ENCODE data around the gene LZTR1.
A peak's percentile ranks its signal among the peaks of the same experiment; 100 is the strongest.

Gene LZTR1

DNA sequence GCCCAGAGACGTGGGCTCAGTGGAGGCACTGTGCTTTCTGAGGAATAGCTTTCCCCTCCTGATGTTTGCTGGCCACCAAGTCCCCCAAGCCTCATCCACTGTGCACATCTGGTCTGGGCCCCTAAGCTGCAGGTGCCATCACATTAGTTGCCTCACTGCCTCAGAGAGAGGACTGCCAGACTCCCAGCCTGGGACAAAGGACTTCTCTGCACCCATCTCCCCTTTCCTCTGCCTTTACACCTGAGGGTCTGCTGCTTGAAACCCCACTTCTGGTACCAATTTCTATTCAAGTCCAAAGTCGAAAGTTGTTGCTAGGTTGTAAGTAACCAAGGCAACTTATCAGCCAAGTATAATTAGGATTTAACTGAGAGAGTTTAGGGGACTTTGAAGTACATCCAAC lies 3.7 kb upstream of the LZTR1 start:
- no peak for DNase-seq (ENCODE audit: low read depth, low spot score)
- H3K27ac ChIP-seq, result no peak overlapping the region

DNA sequence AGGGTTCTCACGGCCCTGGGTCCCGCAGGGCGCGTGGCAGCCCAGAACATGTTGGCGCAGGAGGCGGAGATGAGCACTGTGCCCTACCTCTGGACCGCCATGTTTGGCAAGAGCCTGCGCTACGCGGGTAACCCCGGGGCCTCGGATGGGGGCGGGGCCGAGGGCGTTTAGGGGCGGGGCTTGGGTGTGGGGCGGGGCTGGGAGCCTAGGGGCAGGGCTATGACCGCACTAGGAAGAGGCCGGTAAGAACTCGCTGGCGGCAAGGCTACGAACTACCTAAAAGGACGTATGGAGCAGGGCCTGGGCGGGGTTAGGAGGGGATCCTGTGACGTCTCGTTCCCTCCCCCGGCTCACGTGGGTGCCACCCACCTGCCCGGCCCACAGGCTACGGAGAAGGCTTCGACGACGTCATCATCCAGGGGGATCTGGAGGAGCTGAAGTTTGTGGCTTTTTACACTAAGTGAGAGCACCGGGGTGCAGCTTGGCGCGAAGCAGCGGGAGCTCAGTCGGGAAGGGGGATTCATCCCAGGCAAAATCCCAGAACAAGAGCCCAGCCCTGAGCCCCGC lies 2.8 kb upstream of the LZTR1 start:
- DNase-seq (ENCODE audit: low read depth, low spot score), result peak; percentile 49

GRCh38 chr22:20979940-20980453 lies 2.1 kb upstream of the LZTR1 start:
- DNase-seq (ENCODE audit: low read depth, low spot score), result no peak
- H3K27ac ChIP-seq, result no peak overlapping the region

More for the DNA sequence above, 2.8 kb upstream of the LZTR1 start:
- no peak overlapping the region for H3K27ac ChIP-seq

DNA sequence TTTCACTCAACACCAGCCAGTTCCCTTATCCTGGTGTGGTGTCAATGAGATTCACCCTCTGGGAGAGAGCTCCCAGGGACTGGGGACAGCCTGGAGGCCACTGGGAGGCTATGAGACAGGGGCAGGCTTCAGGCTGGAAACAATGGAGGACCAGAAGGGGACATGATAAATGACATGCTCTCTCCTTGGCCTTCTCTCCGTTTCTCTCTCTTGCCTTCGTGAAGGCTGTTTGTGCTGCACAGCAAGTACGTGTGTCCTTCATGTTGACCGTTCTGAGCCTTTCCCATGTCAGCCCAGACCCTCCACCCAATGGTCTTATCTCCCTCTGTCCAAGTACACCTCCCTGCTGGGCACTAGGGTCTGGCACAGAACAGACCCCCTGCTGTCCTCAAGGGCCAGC lies 1.6 kb upstream of the LZTR1 start:
- no peak for DNase-seq (ENCODE audit: low read depth, low spot score)
- no peak overlapping the region for H3K27ac ChIP-seq

- DNase-seq (ENCODE audit: low read depth, low spot score), result no peak
- peak overlapping the region; percentile 57 for H3K27ac ChIP-seq
Observed at GRCh38 chr22:20980938-20981722, 967 bp upstream of the LZTR1 start.

DNA sequence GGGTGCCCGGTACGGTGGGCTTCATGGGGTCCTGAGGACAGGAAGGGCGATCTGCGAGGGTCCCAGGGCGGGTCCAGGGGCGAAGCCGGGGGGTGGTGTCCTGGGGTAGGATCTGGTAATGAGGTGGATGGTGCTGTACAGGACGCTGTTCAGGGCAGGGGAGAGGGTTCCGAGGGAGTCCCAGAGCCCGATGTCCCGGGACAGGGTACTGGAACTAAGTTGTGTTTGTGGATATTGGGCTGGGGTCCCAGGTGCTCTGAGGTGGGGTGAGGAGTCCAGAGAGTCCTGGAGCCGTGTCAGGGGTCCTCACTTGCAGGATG lies 426 bp downstream of the LZTR1 start:
- DNase-seq (ENCODE audit: low read depth, low spot score), result no peak

DNA sequence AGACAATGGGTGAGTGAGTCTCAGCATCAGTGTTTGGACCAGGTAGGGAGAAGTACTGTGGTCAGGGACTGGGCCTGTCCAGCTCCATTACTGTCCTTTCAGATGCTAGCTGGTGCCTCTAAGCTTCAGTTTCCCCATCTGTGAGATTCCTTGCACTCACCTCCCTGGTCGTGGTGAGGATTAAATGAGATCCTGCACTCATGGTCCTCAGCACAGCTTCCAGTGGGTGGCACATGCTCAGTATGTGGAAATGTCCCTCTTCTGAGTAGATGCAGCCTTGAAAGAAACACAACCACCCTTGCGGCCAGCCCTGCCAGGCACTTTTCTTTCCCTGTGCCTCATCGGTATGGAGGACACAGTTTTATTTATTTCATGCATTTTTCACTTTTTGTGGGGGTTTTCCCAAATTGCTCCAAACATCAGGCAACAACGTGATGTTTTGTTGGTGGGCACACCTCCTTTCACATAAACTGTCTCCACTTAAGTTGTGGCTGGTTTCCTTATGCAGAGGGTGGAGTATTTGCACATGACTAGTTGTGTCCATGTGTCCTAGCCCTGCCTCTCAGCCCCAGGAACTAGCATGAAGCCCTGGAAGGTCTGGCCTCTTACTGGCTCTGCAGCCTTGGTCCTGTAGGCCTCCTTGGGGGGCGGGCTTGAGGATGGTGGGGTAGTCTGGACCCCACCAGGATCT lies 1.1 kb downstream of the LZTR1 start:
- DNase-seq (ENCODE audit: low read depth, low spot score), result no peak
- no peak overlapping the region for H3K27ac ChIP-seq

More for the DNA sequence above, 426 bp downstream of the LZTR1 start:
- peak overlapping the region; percentile 57 for H3K27ac ChIP-seq

DNA sequence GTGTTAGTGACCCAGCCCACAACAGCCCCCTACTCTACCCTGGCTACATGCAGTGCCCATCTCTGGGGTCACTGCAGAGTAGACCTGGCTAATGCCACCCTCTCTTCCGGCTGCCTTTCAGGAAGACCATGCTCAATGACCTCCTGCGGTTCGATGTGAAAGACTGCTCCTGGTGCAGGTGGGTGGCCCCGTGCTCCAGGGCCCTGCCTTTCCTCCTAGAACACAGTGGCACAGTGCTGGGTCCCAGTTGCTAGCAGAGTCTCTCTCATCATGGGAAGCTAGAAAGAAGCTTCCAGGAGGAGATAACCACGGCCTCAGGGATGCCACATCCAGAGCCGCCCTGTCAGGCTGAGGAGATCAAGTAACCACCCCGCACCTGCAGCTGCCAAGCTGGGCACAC lies 3.6 kb downstream of the LZTR1 start:
- no peak for DNase-seq (ENCODE audit: low read depth, low spot score)
- no peak overlapping the region for H3K27ac ChIP-seq

DNA sequence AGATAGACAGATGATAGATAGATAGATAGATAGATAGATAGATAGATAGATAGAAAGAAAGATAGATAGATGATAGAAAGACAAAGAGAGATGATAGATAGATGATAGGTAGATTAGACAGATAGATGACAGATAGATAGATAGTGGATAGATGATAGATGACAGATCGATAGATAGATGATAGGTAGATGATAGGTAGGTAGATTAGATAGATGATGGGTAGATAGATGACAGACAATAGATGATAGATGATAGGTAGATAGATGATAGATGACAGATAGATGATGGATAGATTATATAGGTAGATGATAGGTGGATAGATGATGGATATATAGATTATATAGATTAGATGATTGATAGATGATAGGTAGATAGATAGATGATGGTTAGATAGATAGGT lies 4.3 kb downstream of the LZTR1 start:
- no peak for DNase-seq (ENCODE audit: low read depth, low spot score)
- H3K27ac ChIP-seq, result no peak overlapping the region

GRCh38 chr22:20987375-20987774 lies 5.3 kb downstream of the LZTR1 start:
- H3K27ac ChIP-seq, result no peak overlapping the region
- no peak for DNase-seq (ENCODE audit: low read depth, low spot score)

DNA sequence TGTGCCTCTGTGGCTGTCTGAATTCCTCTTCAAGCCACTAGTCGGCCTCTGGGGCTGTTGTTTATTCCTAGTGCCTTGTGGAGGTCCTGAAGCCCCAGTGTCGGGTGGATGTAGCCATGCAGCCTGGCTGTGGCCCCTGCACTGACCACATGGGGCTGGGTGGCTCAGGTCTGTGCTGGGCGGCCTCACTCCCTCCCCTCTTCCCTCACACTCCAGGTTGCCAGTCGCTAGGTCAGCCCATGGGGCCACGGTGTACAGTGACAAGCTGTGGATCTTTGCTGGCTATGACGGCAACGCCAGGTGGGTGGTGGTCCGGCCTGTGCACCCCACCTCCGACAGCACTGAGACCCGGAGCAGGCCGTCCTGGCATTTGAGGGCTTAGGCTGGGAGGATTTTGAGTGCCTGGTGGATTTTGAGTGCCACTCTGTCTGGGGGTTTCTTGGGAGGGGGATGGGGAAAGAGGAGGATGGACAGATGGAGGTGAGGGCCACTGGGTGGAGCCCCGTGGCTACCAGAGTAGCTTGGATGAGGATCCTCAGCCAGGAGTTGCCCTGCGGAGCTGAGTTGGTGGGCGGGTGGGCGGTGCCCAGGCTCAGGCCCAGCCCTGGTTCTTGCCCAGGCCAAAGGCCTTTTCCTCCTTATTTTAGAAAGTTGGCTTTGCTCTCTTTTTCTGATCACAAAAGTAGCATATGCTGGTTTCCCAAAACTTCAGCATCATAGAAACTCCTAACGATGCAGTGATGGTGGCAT lies 6.7 kb downstream of the LZTR1 start:
- no peak overlapping the region for H3K27ac ChIP-seq
- no peak for DNase-seq (ENCODE audit: low read depth, low spot score)

GRCh38 chr22:20989323-20990138 lies 7.4 kb downstream of the LZTR1 start:
- no peak for DNase-seq (ENCODE audit: low read depth, low spot score)
- H3K27ac ChIP-seq, result no peak overlapping the region

DNA sequence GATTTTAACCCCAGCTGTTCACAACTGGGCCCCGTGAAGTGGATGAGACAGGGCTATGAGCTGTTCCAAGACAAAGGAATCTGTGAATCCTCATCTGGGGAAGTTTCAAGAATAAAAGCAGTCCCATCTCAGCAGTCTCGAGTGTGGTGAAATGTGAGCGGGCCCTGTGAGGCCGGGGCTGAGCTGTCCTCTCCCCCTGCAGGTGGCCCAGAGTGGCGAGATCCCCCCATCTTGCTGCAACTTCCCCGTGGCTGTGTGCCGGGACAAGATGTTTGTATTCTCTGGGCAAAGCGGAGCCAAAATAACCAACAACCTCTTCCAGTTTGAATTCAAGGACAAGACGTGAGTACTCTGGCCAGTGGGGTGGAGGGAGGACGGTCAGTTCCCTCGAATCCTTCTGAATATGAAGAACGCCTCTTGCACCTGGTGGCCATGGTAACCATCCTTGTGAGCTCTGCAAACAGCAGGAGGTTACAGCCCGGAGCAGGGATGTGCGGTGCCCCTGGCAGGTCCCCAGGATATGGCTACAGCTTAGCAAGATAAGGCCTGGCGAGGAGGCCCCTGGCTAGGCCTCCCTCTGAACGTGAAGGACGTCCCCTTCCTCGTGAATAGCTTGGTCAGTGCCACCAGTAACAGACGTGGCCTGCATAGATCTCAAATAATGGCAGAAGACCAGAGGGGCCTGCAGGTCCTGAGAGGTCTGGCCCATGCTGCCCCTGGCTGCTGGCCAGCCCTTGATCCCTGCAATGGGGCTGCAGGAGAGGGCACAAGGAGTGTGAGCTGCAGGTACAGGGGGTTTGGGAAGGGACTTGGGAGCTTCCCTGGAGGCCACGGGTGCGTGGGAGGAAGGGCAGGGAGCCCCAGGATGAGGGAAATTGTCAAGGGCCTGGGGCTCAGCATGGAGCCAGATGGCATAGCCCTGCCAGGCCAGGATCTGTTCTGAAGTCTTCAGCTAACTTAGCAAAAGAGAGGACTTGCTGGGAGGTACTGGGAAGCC lies 8.4 kb downstream of the LZTR1 start:
- H3K27ac ChIP-seq, result no peak overlapping the region
- no peak for DNase-seq (ENCODE audit: low read depth, low spot score)

GRCh38 chr22:20991252-20992055 lies 9.4 kb downstream of the LZTR1 start:
- H3K27ac ChIP-seq, result no peak overlapping the region
- DNase-seq (ENCODE audit: low read depth, low spot score), result no peak

GRCh38 chr22:20992056-20992442 lies 10.0 kb downstream of the LZTR1 start:
- no peak for DNase-seq (ENCODE audit: low read depth, low spot score)
- H3K27ac ChIP-seq, result no peak overlapping the region

GRCh38 chr22:20992456-20993303 lies 10.6 kb downstream of the LZTR1 start:
- no peak overlapping the region for H3K27ac ChIP-seq

More at GRCh38 chr22:20992456-20993303, 10.6 kb downstream of the LZTR1 start:
- DNase-seq (ENCODE audit: low read depth, low spot score), result no peak

Data from epithelial cell of prostate (primary cell).